Suprapubic skin (tissue), 4 donors: ENCODE data around the gene NAPA. TPM values are rescaled to one million over a fixed set of nuclear protein-coding genes. Genes with fewer than 3 reads are reported as not detected.

Source experiments
- DNase-seq, 2 donors: peaks; one replicate each; pipeline ENCODE4 v3.0.0-alpha.2; 2019; ENCODE audit warnings: low spot score in 2 of 2
- H3K27ac ChIP-seq: fragments of 200-600 bp; sonication (generic); one replicate; pipeline ENCODE4 v1.5.1; 2019
- H3K27me3 ChIP-seq: fragments of 200-600 bp; sonication (generic); one replicate; pipeline ENCODE4 v1.5.1; 2019
- H3K36me3 ChIP-seq: fragments of 200-600 bp; sonication (generic); one replicate; pipeline ENCODE4 v1.5.1; 2019
- H3K4me1 ChIP-seq: fragments of 200-600 bp; sonication (generic); one replicate; pipeline ENCODE4 v1.5.1; 2019
- H3K4me3 ChIP-seq: fragments of 200-600 bp; sonication (generic); one replicate; pipeline ENCODE4 v1.5.1; 2019; ENCODE audit warnings: mild to moderate bottlenecking
- H3K9me3 ChIP-seq: fragments of 200-600 bp; sonication (generic); one replicate; pipeline ENCODE4 v1.5.1; 2019
- EP300 ChIP-seq: sonication (generic); formaldehyde crosslinking; IDR thresholded peaks from one replicate; pipeline ENCODE4 v1.6.1; 2017; ENCODE audit warnings: antibody characterized with exemption
- POLR2A ChIP-seq, 2 donors: fragments of 450-650 bp; IDR thresholded peaks; one replicate each; pipeline ENCODE4 v1.6.1; 2017; ENCODE audit warnings: antibody characterized with exemption in 2 of 2, mild to moderate bottlenecking in 2 of 2, moderate library complexity in 2 of 2
- POLR2AphosphoS5 ChIP-seq, 3 donors: sonication (generic); formaldehyde crosslinking; IDR thresholded peaks; one replicate each; pipeline ENCODE4 v1.6.1; 2017; ENCODE audit warnings: antibody characterized with exemption in 3 of 3
- WGBS: methylation state at CpG from one replicate; pipeline ENCODE4 v1.1.5; 2018; 5-methylcytosine and 5-hydroxymethylcytosine counted together
- total RNA-seq, 4 donors: library from RNA; depleted of rRNA; stranded (reverse); fragments of >200 nt; gene quantifications; one replicate each; pipeline ENCODE4 v1.1.0, GENCODE V29; 2016
- TF ChIP-seq, protein P1 (sequence below), 2 donors: fragments of 200-600 bp in 1 of 2; fragments of 450-650 bp in 1 of 2; sonication (generic) in 1 of 2; IDR thresholded peaks; one replicate each; pipeline ENCODE4 v1.5.1; 2016 to 2019; ENCODE audit warnings: antibody characterized with exemption in 2 of 2, mild to moderate bottlenecking in 1 of 2, moderate library complexity in 1 of 2

The NAPA gene
- total RNA-seq, 4 donors from 2014 or later: 170 to 232 (median 193) TPM

GRCh38 chr19:47511128-47511517, 3.7 kb downstream of the NAPA start:
- peak overlapping the region; percentile 52 for H3K27ac ChIP-seq
- 54% methylated on average over 5 of the region's 6 CpGs for WGBS
- H3K4me1 ChIP-seq: peaks cover 86% of the 10 kb centered on the region
- H3K4me3 ChIP-seq: peak overlapping the region; percentile 96
- no peak for DNase-seq
- H3K27me3 ChIP-seq: no peaks in the 10 kb centered on the region
- H3K9me3 ChIP-seq: no peaks in the 10 kb centered on the region
- no peak for TF ChIP-seq EP300
- no peak for TF ChIP-seq POLR2A (IDR thresholded peaks at IDR 0.05)
- no peak for TF ChIP-seq POLR2AphosphoS5 (IDR thresholded peaks at IDR 0.05)
- TF ChIP-seq, protein P1, sequence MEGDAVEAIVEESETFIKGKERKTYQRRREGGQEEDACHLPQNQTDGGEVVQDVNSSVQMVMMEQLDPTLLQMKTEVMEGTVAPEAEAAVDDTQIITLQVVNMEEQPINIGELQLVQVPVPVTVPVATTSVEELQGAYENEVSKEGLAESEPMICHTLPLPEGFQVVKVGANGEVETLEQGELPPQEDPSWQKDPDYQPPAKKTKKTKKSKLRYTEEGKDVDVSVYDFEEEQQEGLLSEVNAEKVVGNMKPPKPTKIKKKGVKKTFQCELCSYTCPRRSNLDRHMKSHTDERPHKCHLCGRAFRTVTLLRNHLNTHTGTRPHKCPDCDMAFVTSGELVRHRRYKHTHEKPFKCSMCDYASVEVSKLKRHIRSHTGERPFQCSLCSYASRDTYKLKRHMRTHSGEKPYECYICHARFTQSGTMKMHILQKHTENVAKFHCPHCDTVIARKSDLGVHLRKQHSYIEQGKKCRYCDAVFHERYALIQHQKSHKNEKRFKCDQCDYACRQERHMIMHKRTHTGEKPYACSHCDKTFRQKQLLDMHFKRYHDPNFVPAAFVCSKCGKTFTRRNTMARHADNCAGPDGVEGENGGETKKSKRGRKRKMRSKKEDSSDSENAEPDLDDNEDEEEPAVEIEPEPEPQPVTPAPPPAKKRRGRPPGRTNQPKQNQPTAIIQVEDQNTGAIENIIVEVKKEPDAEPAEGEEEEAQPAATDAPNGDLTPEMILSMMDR (IDR thresholded peaks at IDR 0.05): no peak
- H3K36me3 ChIP-seq: no peaks in the 10 kb centered on the region

- no peak for DNase-seq
- H3K9me3 ChIP-seq: no peaks in the 10 kb centered on the region
- H3K27me3 ChIP-seq: no peaks in the 10 kb centered on the region
- H3K36me3 ChIP-seq: no peaks in the 10 kb centered on the region
- H3K4me3 ChIP-seq: peak overlapping the region; percentile 96
- H3K4me1 ChIP-seq: peaks cover 86% of the 10 kb centered on the region
- TF ChIP-seq POLR2AphosphoS5 (IDR thresholded peaks at IDR 0.05): no peak
- no peak for TF ChIP-seq EP300
- TF ChIP-seq POLR2A (IDR thresholded peaks at IDR 0.05): no peak
- TF ChIP-seq, protein P1 (IDR thresholded peaks at IDR 0.05): no peak
- WGBS: 20% methylated on average over 5 of the region's 12 CpGs
- H3K27ac ChIP-seq: peak overlapping the region; percentile 52
Observed at GRCh38 chr19:47510516-47511127, 4.2 kb downstream of the NAPA start.

- peak overlapping the region; percentile 96 for H3K4me3 ChIP-seq
- peaks cover 85% of the 10 kb centered on the region for H3K4me1 ChIP-seq
- DNase-seq: no peak
- no peaks in the 10 kb centered on the region for H3K27me3 ChIP-seq
- WGBS: 38% methylated on average over 8 of the region's 8 CpGs
- H3K27ac ChIP-seq: peak overlapping the region; percentile 52
- peak in 1 of 3 donors; percentile 29 for TF ChIP-seq POLR2AphosphoS5 (IDR thresholded peaks at IDR 0.05)
- TF ChIP-seq POLR2A (IDR thresholded peaks at IDR 0.05): no peak
- H3K36me3 ChIP-seq: no peaks in the 10 kb centered on the region
- H3K9me3 ChIP-seq: no peaks in the 10 kb centered on the region
Observed at GRCh38 chr19:47509973-47510372, 4.9 kb downstream of the NAPA start.

GRCh38 chr19:47509170-47509847, 5.6 kb downstream of the NAPA start:
- TF ChIP-seq, protein P1 (IDR thresholded peaks at IDR 0.05): no peak
- no peak for TF ChIP-seq EP300
- TF ChIP-seq POLR2AphosphoS5 (IDR thresholded peaks at IDR 0.05): no peak
- no peak for TF ChIP-seq POLR2A (IDR thresholded peaks at IDR 0.05)
- no peak overlapping the region for H3K4me3 ChIP-seq
- 36% methylated on average over 20 of the region's 20 CpGs for WGBS
- H3K27ac ChIP-seq: peak overlapping the region; percentile 52
- H3K36me3 ChIP-seq: no peaks in the 10 kb centered on the region
- H3K9me3 ChIP-seq: no peaks in the 10 kb centered on the region
- DNase-seq: no peak
- peaks cover 84% of the 10 kb centered on the region for H3K4me1 ChIP-seq
- H3K27me3 ChIP-seq: no peaks in the 10 kb centered on the region

DNA sequence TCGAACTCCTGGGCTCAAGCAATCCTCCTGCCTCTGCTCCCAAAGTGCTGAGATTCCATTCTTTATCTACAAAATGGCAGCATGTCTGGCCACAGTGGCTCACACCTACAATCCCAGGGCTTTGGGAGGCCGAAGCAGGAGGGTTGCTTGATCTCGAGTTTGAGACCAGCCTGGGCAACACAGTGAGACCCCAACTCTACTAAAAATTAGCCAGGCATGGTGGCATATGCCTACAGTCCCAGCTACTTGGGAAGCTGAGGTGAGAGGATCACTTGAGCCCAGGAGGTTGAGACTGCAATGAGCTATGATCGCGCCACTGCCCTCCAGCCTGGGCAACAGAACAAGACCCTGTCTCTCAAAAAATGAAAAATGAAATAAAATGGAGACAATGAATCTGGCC, 6.1 kb downstream of the NAPA start:
- WGBS: 91% methylated on average over 5 of the region's 5 CpGs

More for the DNA sequence above, 6.1 kb downstream of the NAPA start:
- H3K9me3 ChIP-seq: no peaks in the 10 kb centered on the region
- no peak for DNase-seq
- H3K27me3 ChIP-seq: no peaks in the 10 kb centered on the region
- H3K4me1 ChIP-seq: peaks cover 79% of the 10 kb centered on the region
- TF ChIP-seq EP300: no peak
- no peak for TF ChIP-seq POLR2A (IDR thresholded peaks at IDR 0.05)
- TF ChIP-seq, protein P1 (IDR thresholded peaks at IDR 0.05): no peak
- no peak for TF ChIP-seq POLR2AphosphoS5 (IDR thresholded peaks at IDR 0.05)
- H3K36me3 ChIP-seq: peaks cover 4% of the 10 kb centered on the region
- H3K4me3 ChIP-seq: no peak overlapping the region
- H3K27ac ChIP-seq: peak overlapping the region; percentile 67
